ENCODE results near the gene PLEKHM3. TPM values are rescaled to one million over a fixed set of nuclear protein-coding genes. Genes with fewer than 3 reads are reported as not detected.

PLEKHM3 gene
- total and polyA plus RNA-seq, 2 of the 13 experiments (the other 11 are each of a cell fraction or from before 2014, with no cell fraction given), result 4.5 to 4.7 TPM

GRCh38 chr2:207935991-207936370, 89.3 kb downstream of the PLEKHM3 start (continued):
- TF ChIP-seq AHDC1 (CRISPR knock-in tag; IDR thresholded peaks at IDR 0.05; ENCODE audit: borderline replicate concordance) (peak; percentile 62; the same call in 1 of the 2 replicates), MXD3 (CRISPR knock-in tag; IDR thresholded peaks at IDR 0.05) (no peak), ZBTB40 (IDR thresholded peaks at IDR 0.05) (no peak), ZBTB40 (CRISPR knock-in tag; IDR thresholded peaks at IDR 0.05) (no peak), WIZ (CRISPR knock-in tag; IDR thresholded peaks at IDR 0.05) (no peak), ZNF281 (CRISPR knock-in tag; IDR thresholded peaks at IDR 0.05; ENCODE audit: borderline replicate concordance) (no peak), HCFC1 (IDR thresholded peaks at IDR 0.05; ENCODE audit: low read depth, low read length) (no peak), SP1 (IDR thresholded peaks at IDR 0.05) (no peak), SP1 (CRISPR knock-in tag; IDR thresholded peaks at IDR 0.05) (no peak), ZNF331 (CRISPR knock-in tag; IDR thresholded peaks at IDR 0.05) (peak; percentile 47; the same call in 1 of the 2 replicates), KDM6A (CRISPR knock-in tag; IDR thresholded peaks at IDR 0.05; ENCODE audit: low read depth) (peak; percentile 52), TCF7 (IDR thresholded peaks at IDR 0.05; ENCODE audit: low read depth) (no peak), CBFB (CRISPR knock-in tag; IDR thresholded peaks at IDR 0.05) (no peak)

Data from HepG2 (cell line).